ENCODE data around the gene RORB.

Gene RORB

DNA sequence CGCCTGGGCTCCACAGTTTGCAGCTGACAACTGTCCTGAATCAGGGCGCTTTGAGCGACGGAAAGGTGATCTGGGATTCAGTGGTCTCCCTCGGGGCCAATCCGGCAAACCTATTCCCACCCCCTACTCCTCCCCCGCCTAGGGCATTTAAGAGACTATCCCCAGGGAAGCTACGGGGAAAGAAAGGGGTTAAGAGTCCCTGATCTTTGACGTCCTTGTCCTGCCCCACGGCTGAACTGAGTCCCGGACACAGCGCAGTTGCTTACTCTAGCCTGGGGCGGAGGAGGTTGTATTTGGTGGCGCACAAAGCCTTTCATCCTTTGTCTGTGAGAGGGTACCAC, 3.4 kb downstream of the RORB start:
- Histone ChIP-seq H3K27me3 (replicated peaks; ENCODE audit: insufficient read depth, low read length) (peaks cover 6% of the 10 kb centered on the region; the same call in 1 of the 2 replicates), H3K9ac (ENCODE audit: low read length) (no peak overlapping the region), H3K36me3 (replicated peaks; ENCODE audit: insufficient read depth, low read length) (no peaks in the 10 kb centered on the region), H2AFZ (ENCODE audit: low read length) (no peak overlapping the region), H3K27ac (ENCODE audit: low read length) (no peak overlapping the region), H3K4me1 (ENCODE audit: low read length) (0 out of 2 replicates have a peak, but pooled peaks cover 3% of the 10 kb centered on the region), H4K20me1 (ENCODE audit: insufficient read depth, low read length) (no peaks in the 10 kb centered on the region), H3K4me3 (ENCODE audit: low read length) (no peak overlapping the region), H3F3A (ENCODE audit: insufficient read depth, low read length) (0 out of 2 replicates have a peak, but pooled peaks cover 4% of the 10 kb centered on the region), H3K4me2 (ENCODE audit: low read depth, low read length) (no peak overlapping the region), H3K9me2 (replicated peaks; ENCODE audit: insufficient read depth, low read length) (no peaks in the 10 kb centered on the region), H3K9me3 (replicated peaks; ENCODE audit: insufficient read depth, low read length) (no peaks in the 10 kb centered on the region), H3K79me2 (ENCODE audit: low read length) (no peaks in the 10 kb centered on the region)
- no peak for TF ChIP-seq EZH2 (optimal IDR thresholded peaks at IDR 0.05; ENCODE audit: low read depth, low read length)
- TF ChIP-seq EZH2phosphoT487 (IDR thresholded peaks at IDR 0.05; ENCODE audit: low read length), result no peak
- TF ChIP-seq, protein P1, sequence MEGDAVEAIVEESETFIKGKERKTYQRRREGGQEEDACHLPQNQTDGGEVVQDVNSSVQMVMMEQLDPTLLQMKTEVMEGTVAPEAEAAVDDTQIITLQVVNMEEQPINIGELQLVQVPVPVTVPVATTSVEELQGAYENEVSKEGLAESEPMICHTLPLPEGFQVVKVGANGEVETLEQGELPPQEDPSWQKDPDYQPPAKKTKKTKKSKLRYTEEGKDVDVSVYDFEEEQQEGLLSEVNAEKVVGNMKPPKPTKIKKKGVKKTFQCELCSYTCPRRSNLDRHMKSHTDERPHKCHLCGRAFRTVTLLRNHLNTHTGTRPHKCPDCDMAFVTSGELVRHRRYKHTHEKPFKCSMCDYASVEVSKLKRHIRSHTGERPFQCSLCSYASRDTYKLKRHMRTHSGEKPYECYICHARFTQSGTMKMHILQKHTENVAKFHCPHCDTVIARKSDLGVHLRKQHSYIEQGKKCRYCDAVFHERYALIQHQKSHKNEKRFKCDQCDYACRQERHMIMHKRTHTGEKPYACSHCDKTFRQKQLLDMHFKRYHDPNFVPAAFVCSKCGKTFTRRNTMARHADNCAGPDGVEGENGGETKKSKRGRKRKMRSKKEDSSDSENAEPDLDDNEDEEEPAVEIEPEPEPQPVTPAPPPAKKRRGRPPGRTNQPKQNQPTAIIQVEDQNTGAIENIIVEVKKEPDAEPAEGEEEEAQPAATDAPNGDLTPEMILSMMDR (IDR thresholded peaks at IDR 0.05; ENCODE audit: low read length), result no peak
- no peak for DNase-seq

DNA sequence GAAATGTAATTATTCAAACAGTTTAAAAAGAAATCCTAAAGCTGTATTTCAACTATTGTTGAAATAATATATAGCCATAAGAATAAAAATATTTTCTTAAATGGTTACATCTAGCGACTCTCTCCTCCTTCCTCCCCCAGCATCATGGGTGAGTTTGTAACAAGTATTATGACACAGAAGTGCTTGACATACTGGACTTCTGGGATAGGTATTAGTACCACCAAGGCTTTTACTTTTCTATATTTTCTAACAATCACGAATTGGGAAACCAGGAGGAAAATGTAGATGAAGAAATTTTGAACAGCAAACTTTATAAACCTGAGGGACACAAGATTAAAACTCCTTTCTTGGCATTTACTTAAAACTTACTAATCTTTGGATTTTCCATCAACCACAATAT, 4.4 kb downstream of the RORB start:
- H3K4me2 ChIP-seq (ENCODE audit: low read depth, low read length), result no peak overlapping the region
- DNase-seq, result no peak

DNA sequence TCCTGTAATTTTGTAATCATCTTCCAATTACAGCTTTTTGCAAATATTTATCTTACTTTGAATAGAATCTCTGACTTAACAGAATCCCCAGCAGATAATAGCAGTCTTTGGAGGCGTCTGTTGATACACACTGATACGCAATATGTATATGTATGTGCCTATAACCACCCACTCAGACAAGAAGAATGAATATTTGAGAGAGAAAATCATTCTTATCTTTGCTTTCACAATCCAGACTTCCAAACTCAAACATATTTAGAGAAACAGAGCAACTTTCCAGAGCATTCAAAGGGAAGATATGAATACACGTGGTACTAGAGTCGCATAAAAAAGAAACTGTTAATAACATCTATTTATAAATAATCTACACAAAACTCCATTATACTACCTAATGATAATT, 6.1 kb downstream of the RORB start:
- Histone ChIP-seq H3K9me2 (replicated peaks; ENCODE audit: insufficient read depth, low read length) (no peaks in the 10 kb centered on the region), H3K27me3 (replicated peaks; ENCODE audit: insufficient read depth, low read length) (peaks cover 6% of the 10 kb centered on the region; the same call in 1 of the 2 replicates), H3K4me2 (ENCODE audit: low read depth, low read length) (no peak overlapping the region), H3K9me3 (replicated peaks; ENCODE audit: insufficient read depth, low read length) (no peaks in the 10 kb centered on the region), H3K36me3 (replicated peaks; ENCODE audit: insufficient read depth, low read length) (no peaks in the 10 kb centered on the region), H3F3A (ENCODE audit: insufficient read depth, low read length) (no peaks in the 10 kb centered on the region), H2AFZ (ENCODE audit: low read length) (no peak overlapping the region), H3K4me3 (ENCODE audit: low read length) (no peak overlapping the region), H3K79me2 (ENCODE audit: low read length) (no peaks in the 10 kb centered on the region), H4K20me1 (ENCODE audit: insufficient read depth, low read length) (no peaks in the 10 kb centered on the region), H3K4me1 (ENCODE audit: low read length) (no peaks in the 10 kb centered on the region), H3K9ac (ENCODE audit: low read length) (no peak overlapping the region), H3K27ac (ENCODE audit: low read length) (no peak overlapping the region)
- no peak for DNase-seq
- TF ChIP-seq, protein P1 (IDR thresholded peaks at IDR 0.05; ENCODE audit: low read length), result no peak
- no peak for TF ChIP-seq EZH2phosphoT487 (IDR thresholded peaks at IDR 0.05; ENCODE audit: low read length)
- no peak for TF ChIP-seq EZH2 (optimal IDR thresholded peaks at IDR 0.05; ENCODE audit: low read depth, low read length)

More for the DNA sequence above, 4.4 kb downstream of the RORB start:
- no peak overlapping the region for H3K27ac ChIP-seq (ENCODE audit: low read length)
- H3K27me3 ChIP-seq (replicated peaks; ENCODE audit: insufficient read depth, low read length), result peaks cover 6% of the 10 kb centered on the region; the same call in 1 of the 2 replicates
- no peaks in the 10 kb centered on the region for H4K20me1 ChIP-seq (ENCODE audit: insufficient read depth, low read length)
- no peak overlapping the region for H3K4me3 ChIP-seq (ENCODE audit: low read length)
- no peaks in the 10 kb centered on the region for H3K4me1 ChIP-seq (ENCODE audit: low read length)
- no peaks in the 10 kb centered on the region for H3K36me3 ChIP-seq (replicated peaks; ENCODE audit: insufficient read depth, low read length)
- 0 out of 2 replicates have a peak, but pooled peaks cover 2% of the 10 kb centered on the region for H3F3A ChIP-seq (ENCODE audit: insufficient read depth, low read length)
- H3K9me3 ChIP-seq (replicated peaks; ENCODE audit: insufficient read depth, low read length), result no peaks in the 10 kb centered on the region
- H2AFZ ChIP-seq (ENCODE audit: low read length), result no peak overlapping the region
- no peak overlapping the region for H3K9ac ChIP-seq (ENCODE audit: low read length)
- TF ChIP-seq, protein P1 (IDR thresholded peaks at IDR 0.05; ENCODE audit: low read length), result no peak
- TF ChIP-seq EZH2 (optimal IDR thresholded peaks at IDR 0.05; ENCODE audit: low read depth, low read length) (no peak), EZH2phosphoT487 (IDR thresholded peaks at IDR 0.05; ENCODE audit: low read length) (no peak)
- no peaks in the 10 kb centered on the region for H3K79me2 ChIP-seq (ENCODE audit: low read length)
- no peaks in the 10 kb centered on the region for H3K9me2 ChIP-seq (replicated peaks; ENCODE audit: insufficient read depth, low read length)

Measured in MM.1S (cell line).